ENCODE measurements around the gene ACP2. TPM values are rescaled to one million over a fixed set of nuclear protein-coding genes. Genes with fewer than 3 reads are reported as not detected.
A peak's percentile ranks its signal among the peaks of the same experiment; 100 is the strongest.

ACP2 gene
- total RNA-seq, 2 experiments from 2014 or later = 24.5 to 26.5 TPM

DNA sequence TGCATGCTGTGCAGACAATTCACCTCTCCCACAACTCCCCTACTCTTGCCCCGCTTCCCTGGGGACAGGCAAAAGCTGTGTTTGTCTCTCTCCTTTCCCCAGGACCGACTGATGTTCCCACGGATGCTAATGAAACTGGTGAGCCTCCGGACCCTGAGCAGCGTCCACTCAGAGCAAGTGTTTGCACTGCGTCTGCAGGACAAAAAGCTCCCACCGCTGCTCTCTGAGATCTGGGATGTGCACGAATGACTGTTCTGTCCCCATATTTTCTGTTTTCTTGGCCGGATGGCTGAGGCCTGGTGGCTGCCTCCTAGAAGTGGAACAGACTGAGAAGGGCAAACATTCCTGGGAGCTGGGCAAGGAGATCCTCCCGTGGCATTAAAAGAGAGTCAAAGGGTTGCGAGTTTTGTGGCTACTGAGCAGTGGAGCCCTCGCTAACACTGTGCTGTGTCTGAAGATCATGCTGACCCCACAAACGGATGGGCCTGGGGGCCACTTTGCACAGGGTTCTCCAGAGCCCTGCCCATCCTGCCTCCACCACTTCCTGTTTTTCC is 19.9 kb upstream of the ACP2 start:
- Histone ChIP-seq H4K20me1 (ENCODE audit: insufficient read depth, low read length) (peaks cover 24% of the 10 kb centered on the region; the same call in 1 of the 2 replicates), H3K9me2 (ENCODE audit: insufficient read depth, low read length) (no peaks in the 10 kb centered on the region), H3K9me3 (ENCODE audit: low read length) (no peaks in the 10 kb centered on the region), H3K27ac (ENCODE audit: low read depth, low read length, poor library complexity, severe bottlenecking) (peak overlapping the region; percentile 78), H3K4me2 (ENCODE audit: low read length) (peak overlapping the region; percentile 60), H3K79me2 (ENCODE audit: insufficient read depth, low read depth, low read length) (peaks cover 30% of the 10 kb centered on the region), H2AFZ (ENCODE audit: low read length) (peak overlapping the region; percentile 70), H3K4me3 (ENCODE audit: low read depth, low read length, poor library complexity, severe bottlenecking) (peak overlapping the region; percentile 78), H3K4me1 (ENCODE audit: insufficient read depth, low read length, poor library complexity, severe bottlenecking) (peaks cover 53% of the 10 kb centered on the region), H3K36me3 (ENCODE audit: insufficient read depth, low read length) (no peaks in the 10 kb centered on the region)
- TF ChIP-seq EZH2phosphoT487 (IDR thresholded peaks at IDR 0.05; ENCODE audit: borderline replicate concordance, low read depth, low read length) = no peak
- no peak for DNase-seq (ENCODE audit: low spot score)
- ChIA-PET POLR2A (interaction anchor here (0.6 to 1.3 kb wide), 2 partner anchors 10 to 607 kb away, joined by 4 to 5 read pairs; no protein-coding TSS in a partner anchor), CTCF (ENCODE audit: unreplicated experiment) (no interaction called here)
- no TSS peak for BruUV-seq (replicated peaks)
- intact Hi-C loops (cut with micrococcal nuclease; ENCODE audit: unreplicated experiment) = loop anchor here (1.0 to 2.0 kb wide), 6 partner anchors 49 to 158 kb away; partner anchors contain the start of genes DDB2, PSMC3 and SLC39A13

DNA sequence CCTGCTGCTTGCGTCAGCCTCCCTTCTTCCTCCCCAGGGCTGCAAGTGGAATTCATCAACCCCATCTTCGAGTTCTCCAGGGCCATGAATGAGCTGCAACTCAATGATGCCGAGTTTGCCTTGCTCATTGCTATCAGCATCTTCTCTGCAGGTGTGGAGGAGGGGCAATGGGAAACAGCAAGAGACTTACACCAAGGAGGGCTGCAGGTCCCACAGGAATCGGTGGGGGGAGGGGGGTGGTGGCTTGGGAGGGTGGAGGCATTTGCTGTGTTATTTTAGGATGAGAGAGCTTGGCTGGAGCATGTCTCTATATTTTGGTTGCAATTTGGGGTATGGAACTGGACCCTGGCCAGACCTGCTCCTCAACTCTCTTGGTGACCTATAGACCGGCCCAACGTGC is 19.3 kb upstream of the ACP2 start:
- Histone ChIP-seq H3K27ac (ENCODE audit: low read depth, low read length, poor library complexity, severe bottlenecking) (no peak overlapping the region), H3K79me2 (ENCODE audit: insufficient read depth, low read depth, low read length) (peaks cover 25% of the 10 kb centered on the region), H3K4me2 (ENCODE audit: low read length) (peak overlapping the region; percentile 60; the same call in 1 of the 2 replicates), H3K9me3 (ENCODE audit: low read length) (no peaks in the 10 kb centered on the region), H2AFZ (ENCODE audit: low read length) (no peak overlapping the region), H4K20me1 (ENCODE audit: insufficient read depth, low read length) (peaks cover 23% of the 10 kb centered on the region; the same call in 1 of the 2 replicates), H3K4me3 (ENCODE audit: low read depth, low read length, poor library complexity, severe bottlenecking) (no peak overlapping the region), H3K36me3 (ENCODE audit: insufficient read depth, low read length) (no peaks in the 10 kb centered on the region), H3K9me2 (ENCODE audit: insufficient read depth, low read length) (no peaks in the 10 kb centered on the region), H3K4me1 (ENCODE audit: insufficient read depth, low read length, poor library complexity, severe bottlenecking) (peaks cover 51% of the 10 kb centered on the region)
- no peak for DNase-seq (ENCODE audit: low spot score)
- no TSS peak for BruUV-seq (replicated peaks)
- intact Hi-C loops (cut with micrococcal nuclease; ENCODE audit: unreplicated experiment) = loop anchor here (2.0 kb wide), 1 partner anchor 53 kb away; the partner anchor contains the start of gene DDB2
- ChIA-PET CTCF (ENCODE audit: unreplicated experiment) (no interaction called here), POLR2A (interaction anchor here (1.3 kb wide), 1 partner anchor 9 kb away, joined by 4 read pairs; no protein-coding TSS in a partner anchor)
- TF ChIP-seq, protein P1, sequence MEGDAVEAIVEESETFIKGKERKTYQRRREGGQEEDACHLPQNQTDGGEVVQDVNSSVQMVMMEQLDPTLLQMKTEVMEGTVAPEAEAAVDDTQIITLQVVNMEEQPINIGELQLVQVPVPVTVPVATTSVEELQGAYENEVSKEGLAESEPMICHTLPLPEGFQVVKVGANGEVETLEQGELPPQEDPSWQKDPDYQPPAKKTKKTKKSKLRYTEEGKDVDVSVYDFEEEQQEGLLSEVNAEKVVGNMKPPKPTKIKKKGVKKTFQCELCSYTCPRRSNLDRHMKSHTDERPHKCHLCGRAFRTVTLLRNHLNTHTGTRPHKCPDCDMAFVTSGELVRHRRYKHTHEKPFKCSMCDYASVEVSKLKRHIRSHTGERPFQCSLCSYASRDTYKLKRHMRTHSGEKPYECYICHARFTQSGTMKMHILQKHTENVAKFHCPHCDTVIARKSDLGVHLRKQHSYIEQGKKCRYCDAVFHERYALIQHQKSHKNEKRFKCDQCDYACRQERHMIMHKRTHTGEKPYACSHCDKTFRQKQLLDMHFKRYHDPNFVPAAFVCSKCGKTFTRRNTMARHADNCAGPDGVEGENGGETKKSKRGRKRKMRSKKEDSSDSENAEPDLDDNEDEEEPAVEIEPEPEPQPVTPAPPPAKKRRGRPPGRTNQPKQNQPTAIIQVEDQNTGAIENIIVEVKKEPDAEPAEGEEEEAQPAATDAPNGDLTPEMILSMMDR (conservative IDR thresholded peaks at IDR 0.05; ENCODE audit: low read length) = no peak
- TF ChIP-seq EZH2phosphoT487 (IDR thresholded peaks at IDR 0.05; ENCODE audit: borderline replicate concordance, low read depth, low read length) = no peak

DNA sequence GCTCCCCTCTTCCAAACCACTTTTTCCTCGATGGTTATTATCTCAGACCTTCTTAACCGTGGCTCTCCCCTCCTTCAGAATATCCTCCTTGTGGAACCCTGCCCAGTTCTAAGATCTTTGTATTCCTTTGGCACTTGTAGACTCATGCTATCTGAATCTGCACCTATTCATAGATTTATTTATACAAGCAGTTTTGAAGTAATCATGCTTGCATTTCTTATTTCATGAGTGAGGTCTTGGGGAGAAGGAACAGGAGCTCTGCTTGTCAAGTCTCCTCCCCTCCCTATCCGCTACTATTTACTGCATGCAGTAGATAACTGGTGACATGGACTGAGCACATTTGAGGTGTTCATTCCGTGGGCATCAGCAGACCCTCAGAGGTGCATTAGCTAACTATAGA is 15.9 kb upstream of the ACP2 start:
- POLR2A ChIA-PET = interaction anchor here (1.5 to 1.8 kb wide), 2 partner anchors 16 kb away, joined by 3 to 7 read pairs; partner anchors contain the start of gene ACP2
- DNase-seq (ENCODE audit: low spot score) = no peak
- no peak overlapping the region for H3K4me2 ChIP-seq (ENCODE audit: low read length)

More for the DNA sequence above, 15.9 kb upstream of the ACP2 start:
- no peaks in the 10 kb centered on the region for H3K9me3 ChIP-seq (ENCODE audit: low read length)
- peaks cover 35% of the 10 kb centered on the region for H3K4me1 ChIP-seq (ENCODE audit: insufficient read depth, low read length, poor library complexity, severe bottlenecking)
- no TSS peak for BruUV-seq (replicated peaks)
- no peaks in the 10 kb centered on the region for H3K36me3 ChIP-seq (ENCODE audit: insufficient read depth, low read length)
- H3K9me2 ChIP-seq (ENCODE audit: insufficient read depth, low read length) = no peaks in the 10 kb centered on the region
- intact Hi-C loops (cut with micrococcal nuclease; ENCODE audit: unreplicated experiment) = no loop called here
- TF ChIP-seq, protein P1 (conservative IDR thresholded peaks at IDR 0.05; ENCODE audit: low read length) = no peak
- no peak for TF ChIP-seq EZH2phosphoT487 (IDR thresholded peaks at IDR 0.05; ENCODE audit: borderline replicate concordance, low read depth, low read length)
- H3K27ac ChIP-seq (ENCODE audit: low read depth, low read length, poor library complexity, severe bottlenecking) = no peak overlapping the region
- H3K4me3 ChIP-seq (ENCODE audit: low read depth, low read length, poor library complexity, severe bottlenecking) = no peak overlapping the region
- H3K79me2 ChIP-seq (ENCODE audit: insufficient read depth, low read depth, low read length) = no peaks in the 10 kb centered on the region
- H2AFZ ChIP-seq (ENCODE audit: low read length) = no peak overlapping the region
- CTCF ChIA-PET (ENCODE audit: unreplicated experiment) = no interaction called here
- no peaks in the 10 kb centered on the region for H4K20me1 ChIP-seq (ENCODE audit: insufficient read depth, low read length)

Data from OCI-LY7 (cell line).